Calu3 (cell line): Measurements from ENCODE around the gene FAM107A. TPM values are rescaled to one million over a fixed set of nuclear protein-coding genes. Genes with fewer than 3 reads are reported as not detected.

ENCODE experiments used
- BruUV-seq: library from RNA; stranded (reverse); fragments of 400-500 nt; replicated peaks from 2 replicates; lab custom pipeline; 2021; lab: Mats Ljungman, UMichigan
- CTCF ChIA-PET: fragments of 300-600 bp; sonication (Branson Sonifier 250); formaldehyde crosslinking; loops from one replicate; lab custom pipeline; 2022; ENCODE audit warnings: antibody characterized with exemption; lab: Charles Lee
- DNase-seq: peaks from one replicate; pipeline ENCODE4 v3.0.0; 2022
- H3K27ac Mint-ChIP-seq: one replicate; pipeline ENCODE4 v1.8.0; 2022; ENCODE audit warnings: mixed read lengths; ENCODE audit not compliant: unreplicated experiment
- H3K27me3 Mint-ChIP-seq: one replicate; pipeline ENCODE4 v1.8.0; 2022; ENCODE audit warnings: mixed read lengths; ENCODE audit not compliant: unreplicated experiment
- H3K36me3 Mint-ChIP-seq: one replicate; pipeline ENCODE4 v1.8.0; 2022; ENCODE audit warnings: mild to moderate bottlenecking, moderate library complexity, mixed read lengths; ENCODE audit not compliant: insufficient read depth, unreplicated experiment
- H3K4me1 Mint-ChIP-seq: one replicate; pipeline ENCODE4 v1.8.0; 2022; ENCODE audit warnings: mild to moderate bottlenecking, low read depth, mixed read lengths; ENCODE audit not compliant: unreplicated experiment
- H3K4me3 Mint-ChIP-seq: one replicate; pipeline ENCODE4 v1.8.0; 2022; ENCODE audit warnings: mild to moderate bottlenecking, low read depth, moderate library complexity, mixed read lengths; ENCODE audit not compliant: unreplicated experiment
- H3K9me3 Mint-ChIP-seq: one replicate; pipeline ENCODE4 v1.8.0; 2022; ENCODE audit warnings: low read depth, mixed read lengths; ENCODE audit not compliant: unreplicated experiment
- CTCF ChIP-seq: fragments of 200-600 bp; IDR thresholded peaks from one replicate; pipeline ENCODE4 v1.8.0; 2022; ENCODE audit warnings: antibody characterized with exemption; ENCODE audit not compliant: unreplicated experiment
- intact Hi-C: fragments of 100-400 bp; cut with micrococcal nuclease; formaldehyde crosslinking; loops from one replicate; pipeline ENCODE4 v1.10.0; 2022; ENCODE audit not compliant: unreplicated experiment
- total RNA-seq: library from RNA; stranded (reverse); gene quantifications from 2 replicates; pipeline ENCODE4 v1.2.3, GENCODE V29; 2022

Gene FAM107A
- total RNA-seq, 1 experiment from 2014 or later, result not detected

- Mint-ChIP-seq H3K27me3 (no peaks in the 10 kb centered on the region), H3K27ac (no peak overlapping the region), H3K4me1 (peaks cover 41% of the 10 kb centered on the region), H3K36me3 (no peaks in the 10 kb centered on the region), H3K9me3 (peaks cover 7% of the 10 kb centered on the region), H3K4me3 (no peak overlapping the region)
- BruUV-seq, result no TSS peak
- CTCF ChIA-PET, result interaction anchor here (0.7 to 8.2 kb wide), 2 partner anchors 62 to 74 kb away, joined by 4 to 66 read pairs; no protein-coding TSS in a partner anchor
- DNase-seq, result no peak
- no peak for TF ChIP-seq CTCF
- intact Hi-C loops, result loop anchor here (10.0 kb wide), 1 partner anchor 488 kb away; the partner anchor contains the start of gene CFAP20DC
Measured at GRCh38 chr3:58567251-58567515, 10.0 kb downstream of the FAM107A start.

GRCh38 chr3:58566398-58567250 lies 10.6 kb downstream of the FAM107A start:
- CTCF ChIA-PET, result interaction anchor here (0.7 to 8.2 kb wide), 3 partner anchors 31 to 74 kb away, joined by 3 to 66 read pairs (median 4); no protein-coding TSS in a partner anchor
- no peaks in the 10 kb centered on the region for H3K36me3 Mint-ChIP-seq
- no peak for DNase-seq
- TF ChIP-seq CTCF, result no peak
- no peak overlapping the region for H3K4me3 Mint-ChIP-seq
- intact Hi-C loops, result loop anchor here (10.0 kb wide), 1 partner anchor 488 kb away; the partner anchor contains the start of gene CFAP20DC
- peaks cover 4% of the 10 kb centered on the region for H3K9me3 Mint-ChIP-seq
- H3K27ac Mint-ChIP-seq, result no peak overlapping the region
- H3K27me3 Mint-ChIP-seq, result no peaks in the 10 kb centered on the region
- BruUV-seq, result no TSS peak
- peaks cover 43% of the 10 kb centered on the region for H3K4me1 Mint-ChIP-seq

GRCh38 chr3:58565621-58566397 lies 11.4 kb downstream of the FAM107A start:
- Mint-ChIP-seq H3K27me3 (no peaks in the 10 kb centered on the region), H3K4me1 (peaks cover 43% of the 10 kb centered on the region), H3K27ac (no peak overlapping the region), H3K4me3 (no peak overlapping the region), H3K9me3 (peaks cover 3% of the 10 kb centered on the region), H3K36me3 (no peaks in the 10 kb centered on the region)
- TF ChIP-seq CTCF, result no peak
- DNase-seq, result no peak
- no TSS peak for BruUV-seq
- intact Hi-C loops, result loop anchor here (10.0 kb wide), 1 partner anchor 489 kb away; the partner anchor contains the start of gene CFAP20DC
- CTCF ChIA-PET, result interaction anchor here (1.1 to 8.2 kb wide), 2 partner anchors 30 to 63 kb away, joined by 3 to 66 read pairs; no protein-coding TSS in a partner anchor

- H3K27me3 Mint-ChIP-seq, result no peaks in the 10 kb centered on the region
- CTCF ChIA-PET, result no interaction called here
- TF ChIP-seq CTCF, result no peak
- no peaks in the 10 kb centered on the region for H3K36me3 Mint-ChIP-seq
- BruUV-seq, result no TSS peak
- H3K4me1 Mint-ChIP-seq, result peaks cover 43% of the 10 kb centered on the region
- intact Hi-C loops, result loop anchor here (10.0 kb wide), 1 partner anchor 490 kb away; the partner anchor contains the start of gene CFAP20DC
- no peak for DNase-seq
- H3K9me3 Mint-ChIP-seq, result peaks cover 3% of the 10 kb centered on the region
- no peak overlapping the region for H3K4me3 Mint-ChIP-seq
- no peak overlapping the region for H3K27ac Mint-ChIP-seq
Measured at GRCh38 chr3:58564456-58565160, 12.6 kb downstream of the FAM107A start.
